Hematopoietic multipotent progenitor cell (in vitro differentiated cells): ENCODE measurements around the gene ZNF821. TPM values are rescaled to one million over a fixed set of nuclear protein-coding genes. Genes with fewer than 3 reads are reported as not detected.
A peak's percentile ranks its signal among the peaks of the same experiment; 100 is the strongest.
"Not testable (repeated sequence)": the region's sequence is repeated elsewhere in the genome, so short reads cannot be mapped to it uniquely, and the experiment has no call there.

Experiments used
- DNase-seq, 3 donors: peaks; one replicate each; pipeline ENCODE4 v3.0.0-alpha.2; 2011 to 2015; ENCODE audit warnings: low read depth in 2 of 3, low spot score in 2 of 3
- total RNA-seq: library from RNA; depleted of rRNA; stranded (reverse); fragments of >200 nt; gene quantifications from one replicate; pipeline ENCODE4 v1.2.3, GENCODE V29; 2012

Gene ZNF821
- total RNA-seq, 1 donor, result 10.2 TPM

DNA sequence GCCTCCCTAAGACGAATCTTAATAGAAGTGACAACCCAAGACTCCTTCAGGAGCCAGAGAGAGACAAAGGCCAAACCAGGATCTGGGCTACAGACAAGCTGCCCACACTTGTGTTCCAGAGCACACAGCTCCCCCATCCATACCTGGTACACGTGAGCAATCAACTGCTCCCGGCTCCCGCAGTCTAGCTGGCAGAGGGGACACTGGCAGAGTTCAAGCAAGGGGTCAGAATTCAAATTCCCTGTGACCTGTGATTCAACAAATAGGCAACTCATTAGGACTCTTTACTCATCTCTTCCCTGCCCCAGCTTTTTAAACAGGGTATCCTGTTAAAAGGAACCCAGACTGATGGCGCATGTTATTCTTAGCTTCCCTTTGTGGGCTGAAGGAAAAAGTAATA is 20.0 kb downstream of the ZNF821 start:
- no peak for DNase-seq

- no peak for DNase-seq
These were observed 24.0 kb downstream of the ZNF821 start for GRCh38 chr16:71859762-71860521.

GRCh38 chr16:71855937-71856662 is 27.9 kb downstream of the ZNF821 start:
- no peak for DNase-seq

- DNase-seq, result no peak
These were observed 29.5 kb downstream of the ZNF821 start for GRCh38 chr16:71854369-71854948.

GRCh38 chr16:71853413-71853812 is 30.6 kb downstream of the ZNF821 start:
- DNase-seq, result no peak

- DNase-seq, result no peak
These were observed 31.4 kb downstream of the ZNF821 start for GRCh38 chr16:71852561-71852960.

DNA sequence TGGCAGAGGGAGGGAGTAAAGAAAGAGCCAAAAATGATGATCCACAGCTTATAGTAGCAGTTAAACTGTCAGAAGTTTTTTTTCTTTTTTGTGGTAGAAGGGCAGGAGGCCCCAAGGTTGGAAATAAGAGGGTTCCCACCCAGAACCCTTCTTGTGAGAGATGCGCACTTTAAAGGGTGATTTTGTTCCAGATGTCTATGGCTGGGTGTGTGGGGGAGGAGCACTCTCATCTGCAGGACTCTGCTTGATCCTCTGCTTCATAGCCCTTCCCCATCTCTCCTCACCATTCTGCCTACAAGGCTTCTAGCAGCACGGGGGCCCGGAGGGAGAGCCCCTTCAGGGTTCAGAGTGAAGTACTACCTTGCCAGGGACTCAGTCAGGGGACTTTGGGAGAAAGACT is 31.8 kb downstream of the ZNF821 start:
- no peak for DNase-seq

GRCh38 chr16:71851746-71852145 is 32.2 kb downstream of the ZNF821 start:
- DNase-seq, result no peak

GRCh38 chr16:71848622-71849021 is 35.4 kb downstream of the ZNF821 start:
- DNase-seq, result no peak

DNA sequence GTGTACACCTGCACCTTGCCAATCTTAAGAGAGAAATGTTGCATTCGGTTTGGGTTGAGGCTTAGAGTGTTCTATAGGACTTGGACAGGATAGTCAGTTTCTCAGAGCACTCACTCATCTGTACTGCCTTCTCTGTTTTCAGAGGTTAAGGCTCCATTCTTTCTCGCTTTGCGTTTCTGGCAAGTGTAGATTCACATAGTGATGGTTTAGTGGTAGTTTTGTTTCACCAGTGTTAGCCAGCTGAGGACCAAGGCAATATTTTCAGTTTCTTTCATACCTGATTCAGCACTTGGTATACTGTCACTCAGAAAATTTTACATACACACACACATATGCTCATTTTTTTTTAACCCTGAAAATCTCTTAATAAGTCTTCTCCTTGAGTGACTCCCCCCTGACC is 36.9 kb downstream of the ZNF821 start:
- DNase-seq, result no peak

DNA sequence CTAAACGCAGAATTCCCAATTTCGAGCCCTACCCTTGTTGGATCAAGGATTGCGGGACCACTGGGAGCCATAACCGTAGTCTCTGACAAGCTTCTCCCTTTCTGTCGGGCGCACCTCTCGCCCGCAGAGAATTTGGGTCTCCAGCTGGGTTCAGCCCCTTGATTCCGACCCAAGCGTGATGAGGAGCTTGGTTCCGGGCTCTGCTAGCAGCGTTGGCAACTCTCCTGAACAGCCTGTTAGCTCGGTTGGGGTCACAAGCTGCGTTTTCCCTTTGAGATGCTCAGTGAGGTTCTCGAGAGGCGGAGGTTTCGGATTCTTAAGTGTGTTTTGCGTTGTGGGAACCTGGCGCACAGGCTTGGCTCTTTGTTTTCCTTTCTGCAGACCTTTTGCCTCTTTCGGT is 37.6 kb downstream of the ZNF821 start:
- DNase-seq, result peak in 2 of 3 donors; percentile 9 to 21

DNA sequence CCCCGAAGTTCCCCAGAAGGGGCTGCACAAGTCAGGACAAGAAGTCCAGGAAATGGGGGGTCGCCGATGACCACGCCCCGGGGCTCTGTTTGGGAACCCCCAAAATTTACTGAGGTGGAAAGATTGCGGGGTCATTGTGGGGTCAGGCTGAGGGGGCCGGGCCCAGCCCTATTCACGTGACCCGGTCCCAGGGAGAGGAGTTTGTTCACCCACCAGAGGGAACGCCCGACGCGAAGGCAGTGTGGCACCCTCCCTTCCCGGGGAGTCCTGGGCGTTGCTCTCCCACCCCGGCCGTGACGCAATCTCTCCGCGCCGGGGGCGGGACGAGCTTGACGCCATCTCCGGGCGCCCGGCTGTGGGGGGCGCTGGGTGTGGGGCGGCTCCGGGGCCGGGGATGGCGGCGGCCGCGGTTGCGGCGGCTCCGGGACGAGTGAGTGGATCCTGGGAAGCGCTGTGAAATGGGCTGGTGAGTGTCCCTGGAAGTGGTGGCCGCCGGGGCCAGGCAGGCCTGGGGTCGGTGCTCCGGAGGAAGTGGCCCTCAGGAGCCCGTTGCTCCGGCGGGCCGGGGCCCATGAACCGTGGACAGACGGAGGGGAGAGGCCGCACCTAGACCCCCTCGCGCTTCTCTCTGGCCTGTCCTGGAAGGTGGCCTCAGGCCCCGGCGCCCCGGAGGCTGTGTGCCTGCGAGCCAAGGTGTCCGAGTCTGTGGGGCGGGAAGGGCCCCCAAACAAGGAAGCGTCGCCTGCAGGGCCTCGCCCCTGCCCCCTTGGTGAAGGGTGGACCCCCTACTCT is 38.1 kb downstream of the ZNF821 start, which contains the start of gene ATXN1L:
Gene ATXN1L (plus strand): TSS at position 338 of the 792 bp plus-strand sequence. CDS start 3,765 bp downstream, outside the sequence.
- peak; percentile 90 to 96 (median 92) for DNase-seq

- DNase-seq, result no peak
These were observed 40.4 kb downstream of the ZNF821 start for GRCh38 chr16:71843572-71843971.

DNA sequence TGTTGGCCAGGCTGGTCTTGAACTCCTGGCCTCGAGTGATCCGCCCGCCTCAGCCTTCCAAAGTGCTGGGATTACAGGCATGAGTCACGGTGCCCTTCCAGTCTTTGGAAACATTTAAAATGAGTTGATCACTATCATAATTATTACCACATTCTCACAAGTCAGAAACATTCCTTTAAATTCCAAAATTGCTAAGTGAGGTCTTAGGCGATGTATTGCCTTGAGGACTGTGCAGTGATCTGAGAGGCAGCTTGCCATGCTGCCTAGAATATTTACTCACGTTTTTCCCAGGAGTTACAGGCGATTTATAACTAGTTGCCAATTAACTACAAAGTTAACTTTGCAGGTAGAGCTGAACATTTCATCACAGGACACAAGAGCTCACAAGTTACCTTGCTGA is 43.9 kb downstream of the ZNF821 start:
- no peak for DNase-seq

GRCh38 chr16:71837150-71837549 is 46.8 kb downstream of the ZNF821 start:
- no peak for DNase-seq

GRCh38 chr16:71834291-71834690 is 49.7 kb downstream of the ZNF821 start:
- no peak for DNase-seq

GRCh38 chr16:71832112-71832511 is 51.9 kb downstream of the ZNF821 start:
- not testable (repeated sequence) for DNase-seq

DNA sequence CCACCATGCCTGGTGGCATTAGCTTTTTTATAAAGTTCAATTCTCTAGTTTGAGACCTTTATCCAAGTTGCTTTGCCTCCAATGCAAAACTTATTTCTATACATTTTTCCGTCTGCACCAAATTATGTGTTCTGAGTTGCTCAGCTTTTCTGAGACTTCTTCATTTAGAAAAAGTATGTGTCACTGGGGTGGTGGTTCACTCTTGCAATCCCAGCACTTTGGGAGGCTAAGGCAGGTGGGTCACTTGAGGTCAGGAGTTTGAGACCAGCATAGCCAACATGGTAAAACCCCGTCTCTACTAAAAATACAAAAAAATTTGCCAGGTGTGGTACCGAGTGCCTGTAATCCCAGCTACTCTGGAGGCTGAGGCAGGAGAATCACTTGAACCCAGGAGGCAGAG is 52.3 kb downstream of the ZNF821 start:
- not testable (repeated sequence) for DNase-seq

- DNase-seq, result no peak
These were observed 53.6 kb downstream of the ZNF821 start for GRCh38 chr16:71830359-71830758.

GRCh38 chr16:71826533-71827017 is 57.4 kb downstream of the ZNF821 start:
- DNase-seq, result no peak

DNA sequence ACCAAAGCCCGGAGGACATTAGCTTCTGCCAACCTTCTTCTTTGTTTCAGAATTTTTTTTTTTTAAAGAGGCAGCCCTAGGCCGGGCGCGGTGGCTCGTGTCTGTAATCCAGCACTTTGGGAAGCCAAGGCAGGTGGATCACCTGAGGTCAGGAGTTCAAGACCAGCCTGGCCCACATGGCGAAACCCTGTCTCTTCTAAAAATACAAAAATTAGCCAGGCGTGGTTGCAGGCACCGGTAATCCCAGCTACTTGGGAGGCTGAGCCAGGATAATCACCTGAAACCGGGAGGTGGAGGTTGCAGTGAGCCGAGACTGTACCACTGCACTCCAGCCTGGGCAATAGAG is 66.9 kb downstream of the ZNF821 start:
- DNase-seq, result not testable (repeated sequence)
